K562 (cell line): ENCODE results near the gene SCYL1. TPM values are rescaled to one million over a fixed set of nuclear protein-coding genes. Genes with fewer than 3 reads are reported as not detected.

ENCODE experiments used
- BRD4 ChIP-seq: fragments of 200-600 bp; sonication (generic); IDR thresholded peaks from 2 replicates; pipeline ENCODE4 v1.6.1; 2017; ENCODE audit warnings: inconsistent platforms
- CHD2 ChIP-seq: IDR thresholded peaks from 2 replicates; pipeline ENCODE4 v1.6.1; 2011; ENCODE audit warnings: low read depth, low read length
- CTBP1 ChIP-seq: fragments of 450-650 bp; IDR thresholded peaks from 2 replicates; pipeline ENCODE4 v1.6.1; 2016; ENCODE audit warnings: borderline replicate concordance
- ERF ChIP-seq: fragments of 450-650 bp; formaldehyde crosslinking; IDR thresholded peaks from 2 replicates; pipeline ENCODE4 v1.4.0; 2020; ENCODE audit warnings: mild to moderate bottlenecking, mixed read lengths
- EZH2 ChIP-seq: IDR thresholded peaks from 2 replicates; pipeline ENCODE4 v1.6.1; 2012; ENCODE audit warnings: low read depth, mild to moderate bottlenecking, inconsistent platforms, low read length, borderline replicate concordance
- KDM1A ChIP-seq, 2 experiments: fragments of 450-650 bp; IDR thresholded peaks; 2 replicates each; pipeline ENCODE4 v1.6.1; 2016; ENCODE audit warnings: mild to moderate bottlenecking in 2 of 2
- MCM5 ChIP-seq: fragments of 450-650 bp; IDR thresholded peaks from 2 replicates; pipeline ENCODE4 v1.6.1; 2016; ENCODE audit warnings: low read depth
- MEF2D ChIP-seq: conservative IDR thresholded peaks from 2 replicates; pipeline ENCODE4 v1.6.1; 2016; ENCODE audit warnings: low read depth, missing genetic modification characterization, missing compliant biosample characterization
- MTA1 ChIP-seq: fragments of 450-650 bp; IDR thresholded peaks from 2 replicates; pipeline ENCODE4 v1.6.1; 2017; ENCODE audit warnings: borderline replicate concordance
- NBN ChIP-seq: fragments of 450-650 bp; IDR thresholded peaks from 2 replicates; pipeline ENCODE4 v1.6.1; 2016; ENCODE audit warnings: low read depth, mild to moderate bottlenecking
- NCOR1 ChIP-seq: fragments of 450-650 bp; IDR thresholded peaks from 2 replicates; pipeline ENCODE4 v1.6.1; 2016; ENCODE audit warnings: mild to moderate bottlenecking, moderate library complexity
- NFYB ChIP-seq: IDR thresholded peaks from 2 replicates; pipeline ENCODE4 v1.6.1; 2011; ENCODE audit warnings: mild to moderate bottlenecking, moderate library complexity; ENCODE audit not compliant: insufficient read length; ENCODE audit errors: extremely low read depth
- PHTF2 ChIP-seq: fragments of 250-450 bp; sonication (Bioruptor Pico); IDR thresholded peaks from 2 replicates; pipeline ENCODE4 v1.5.0; 2021; ENCODE audit warnings: mild to moderate bottlenecking
- SP2 ChIP-seq: IDR thresholded peaks from 2 replicates; pipeline ENCODE4 v1.6.1; 2011; ENCODE audit warnings: mild to moderate bottlenecking, low read depth, low read length, moderate library complexity; ENCODE audit not compliant: poor library complexity, severe bottlenecking; ENCODE audit errors: extremely low read depth
- TOE1 ChIP-seq, 2 experiments: fragments of 450-650 bp in 1 of 2; sonication (generic) in 1 of 2; formaldehyde crosslinking in 1 of 2; IDR thresholded peaks; 2 replicates each; pipeline versions ENCODE4 v1.7.1 to v1.8.0; 2016 to 2022; ENCODE audit warnings: borderline replicate concordance in 2 of 2, mild to moderate bottlenecking in 2 of 2, antibody characterized with exemption in 1 of 2, inconsistent platforms in 1 of 2, low read depth in 1 of 2, missing genetic modification reagents in 1 of 2, moderate library complexity in 1 of 2
- ZFP36 ChIP-seq: fragments of 150-350 bp; IDR thresholded peaks from 2 replicates; pipeline ENCODE4 v1.6.1; 2018; ENCODE audit warnings: low read length, low read depth; ENCODE audit not compliant: partially characterized antibody
- ZNF354B ChIP-seq: fragments of 250-450 bp; sonication (Bioruptor Pico); IDR thresholded peaks from 2 replicates; pipeline ENCODE4 v1.4.0; 2020
- ZNF75A ChIP-seq: fragments of 450-650 bp; formaldehyde crosslinking; IDR thresholded peaks from 2 replicates; pipeline ENCODE4 v1.4.0; 2020; ENCODE audit warnings: mild to moderate bottlenecking
- polyA plus RNA-seq, 8 experiments: library from polyadenylated mRNA; depleted of rRNA in 4 of 8; stranded (reverse) in 5 of 8; unstranded in 3 of 8; fragments of >200 nt; fragmentation: Nextera tagmentation in 2 of 8; fragmentation: Illumina TruSeq in 1 of 8; extraction: Ambion mirVana in 2 of 8; extraction: Trizol in 1 of 8; gene quantifications; 2 replicates each; pipeline versions ENCODE4 v1.2.1 to v1.2.3, GENCODE V29; 2011 to 2014; ENCODE audit warnings: inconsistent platforms in 1 of 8, missing spikeins in 1 of 8
- total RNA-seq, 7 experiments: library from RNA; depleted of rRNA in 6 of 7; stranded (reverse); fragments of >200 nt in 6 of 7; fragmentation: Illumina TruSeq in 2 of 7; extraction: Trizol in 2 of 7; gene quantifications; 2 replicates each; pipeline versions ENCODE4 v1.2.1 to v1.2.3, GENCODE V29; 2011 to 2021; ENCODE audit warnings: low replicate concordance in 1 of 7
- TF ChIP-seq, protein P1 (sequence below), 2 experiments: fragments of 450-650 bp; IDR thresholded peaks; 2 replicates each; pipeline ENCODE4 v1.6.1; 2016; ENCODE audit warnings: mild to moderate bottlenecking in 2 of 2, borderline replicate concordance in 1 of 2, low read depth in 1 of 2, moderate library complexity in 1 of 2
- TF ChIP-seq, protein P2 (sequence below): fragments of 250-450 bp; sonication (Bioruptor Pico); IDR thresholded peaks from 2 replicates; pipeline ENCODE4 v1.4.0; 2020

Gene SCYL1
- total and polyA plus RNA-seq, 9 of the 15 experiments (the other 6 are each of a cell fraction or from before 2014, with no cell fraction given): 1.9 to 145 (median 57.6) TPM

GRCh38 chr11:65559951-65560537 lies 35.2 kb downstream of the SCYL1 start (continued):
- TF ChIP-seq SP2 (no peak), ERF (no peak), EZH2 (no peak), NFYB (no peak), ZFP36 (no peak), CTBP1 (peak; percentile 32; the same call in 1 of the 2 replicates), MTA1 (no peak), PHTF2 (CRISPR knock-in tag) (no peak), BRD4 (no peak), ZNF75A (CRISPR knock-in tag) (no peak), NCOR1 (no peak), MCM5 (no peak), CHD2 (no peak), TOE1 (IDR thresholded peaks at IDR 0.05; ENCODE audit: borderline replicate concordance) (no peak), TOE1 (CRISPR knock-in tag; IDR thresholded peaks at IDR 0.05; ENCODE audit: borderline replicate concordance, low read depth) (no peak), KDM1A (IDR thresholded peaks at IDR 0.05) (0 out of 4 replicates have a peak, but pooled peaks of 1 of the 2 experiments have one; percentile 20), NBN (no peak), MEF2D (tag) (no peak), ZNF354B (CRISPR knock-in tag) (no peak)
- TF ChIP-seq, protein P1, sequence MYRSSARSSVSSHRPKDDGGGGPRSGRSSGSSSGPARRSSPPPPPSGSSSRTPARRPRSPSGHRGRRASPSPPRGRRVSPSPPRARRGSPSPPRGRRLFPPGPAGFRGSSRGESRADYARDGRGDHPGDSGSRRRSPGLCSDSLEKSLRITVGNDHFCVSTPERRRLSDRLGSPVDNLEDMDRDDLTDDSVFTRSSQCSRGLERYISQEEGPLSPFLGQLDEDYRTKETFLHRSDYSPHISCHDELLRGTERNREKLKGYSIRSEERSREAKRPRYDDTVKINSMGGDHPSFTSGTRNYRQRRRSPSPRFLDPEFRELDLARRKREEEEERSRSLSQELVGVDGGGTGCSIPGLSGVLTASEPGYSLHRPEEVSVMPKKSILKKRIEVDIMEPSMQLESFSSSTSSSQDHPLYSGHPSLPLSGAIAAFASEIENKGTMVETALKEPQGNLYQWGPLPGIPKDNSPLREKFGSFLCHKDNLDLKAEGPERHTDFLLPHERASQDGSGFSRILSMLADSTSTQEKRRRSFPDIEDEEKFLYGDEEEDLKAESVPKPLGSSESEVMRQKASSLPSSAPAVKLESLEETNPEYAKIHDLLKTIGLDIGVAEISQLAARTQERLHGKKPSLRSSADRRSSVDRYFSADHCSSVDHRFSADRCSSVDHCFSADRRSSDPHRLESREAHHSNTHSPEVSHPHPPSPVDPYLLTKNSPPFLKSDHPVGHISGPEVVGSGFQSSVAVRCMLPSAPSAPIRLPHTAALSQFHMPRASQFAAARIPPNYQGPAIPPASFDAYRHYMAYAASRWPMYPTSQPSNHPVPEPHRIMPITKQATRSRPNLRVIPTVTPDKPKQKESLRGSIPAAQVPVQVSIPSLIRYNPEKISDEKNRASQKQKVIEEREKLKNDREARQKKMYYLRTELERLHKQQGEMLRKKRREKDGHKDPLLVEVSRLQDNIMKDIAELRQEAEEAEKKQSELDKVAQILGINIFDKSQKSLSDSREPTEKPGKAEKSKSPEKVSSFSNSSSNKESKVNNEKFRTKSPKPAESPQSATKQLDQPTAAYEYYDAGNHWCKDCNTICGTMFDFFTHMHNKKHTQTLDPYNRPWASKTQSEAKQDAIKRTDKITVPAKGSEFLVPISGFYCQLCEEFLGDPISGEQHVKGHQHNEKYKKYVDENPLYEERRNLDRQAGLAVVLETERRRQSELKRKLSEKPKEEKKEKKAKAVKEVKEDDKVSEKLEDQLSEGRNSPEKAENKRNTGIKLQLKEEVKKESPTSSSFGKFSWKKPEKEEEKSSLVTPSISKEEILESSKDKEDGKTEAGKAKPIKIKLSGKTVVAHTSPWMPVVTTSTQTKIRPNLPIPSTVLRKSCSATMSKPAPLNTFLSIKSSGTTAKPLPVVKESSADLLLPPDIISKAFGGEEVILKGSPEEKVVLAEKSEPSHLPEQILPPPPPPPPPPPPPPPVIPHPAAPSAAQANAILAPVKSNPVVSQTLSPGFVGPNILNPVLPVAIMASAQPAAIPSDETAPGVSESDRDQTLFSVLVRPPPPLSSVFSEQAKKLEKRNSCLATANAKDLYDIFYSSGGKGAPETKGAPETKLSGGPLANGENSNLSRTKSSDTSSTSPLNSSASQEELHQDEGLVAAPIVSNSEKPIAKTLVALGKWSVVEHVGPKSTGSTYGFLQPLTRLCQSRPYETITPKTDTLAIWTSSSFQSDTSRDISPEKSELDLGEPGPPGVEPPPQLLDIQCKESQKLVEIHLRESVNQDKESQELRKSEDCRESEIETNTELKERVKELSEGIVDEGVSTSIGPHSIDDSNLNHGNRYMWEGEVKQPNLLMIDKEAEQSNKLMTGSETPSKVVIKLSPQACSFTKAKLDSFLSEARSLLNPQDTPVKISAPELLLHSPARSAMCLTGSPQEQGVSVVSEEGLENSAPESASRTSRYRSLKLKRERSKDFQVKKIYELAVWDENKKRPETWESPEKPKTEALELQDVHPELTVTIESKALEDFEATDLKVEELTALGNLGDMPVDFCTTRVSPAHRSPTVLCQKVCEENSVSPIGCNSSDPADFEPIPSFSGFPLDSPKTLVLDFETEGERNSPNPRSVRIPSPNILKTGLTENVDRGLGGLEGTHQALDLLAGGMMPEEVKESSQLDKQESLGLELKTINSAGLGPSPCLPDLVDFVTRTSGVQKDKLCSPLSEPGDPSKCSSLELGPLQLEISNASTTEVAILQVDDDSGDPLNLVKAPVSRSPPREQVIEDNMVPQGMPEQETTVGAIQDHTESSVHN (IDR thresholded peaks at IDR 0.05; ENCODE audit: borderline replicate concordance in 1 of 2, low read depth in 1 of 2): no peak
- TF ChIP-seq, protein P2, sequence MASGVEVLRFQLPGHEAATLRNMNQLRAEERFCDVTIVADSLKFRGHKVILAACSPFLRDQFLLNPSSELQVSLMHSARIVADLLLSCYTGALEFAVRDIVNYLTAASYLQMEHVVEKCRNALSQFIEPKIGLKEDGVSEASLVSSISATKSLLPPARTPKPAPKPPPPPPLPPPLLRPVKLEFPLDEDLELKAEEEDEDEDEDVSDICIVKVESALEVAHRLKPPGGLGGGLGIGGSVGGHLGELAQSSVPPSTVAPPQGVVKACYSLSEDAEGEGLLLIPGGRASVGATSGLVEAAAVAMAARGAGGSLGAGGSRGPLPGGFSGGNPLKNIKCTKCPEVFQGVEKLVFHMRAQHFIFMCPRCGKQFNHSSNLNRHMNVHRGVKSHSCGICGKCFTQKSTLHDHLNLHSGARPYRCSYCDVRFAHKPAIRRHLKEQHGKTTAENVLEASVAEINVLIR: no peak
